ENCODE measurements around the gene PFDN6. TPM values are rescaled to one million over a fixed set of nuclear protein-coding genes. Genes with fewer than 3 reads are reported as not detected.

The PFDN6 gene
- total and polyA plus RNA-seq, 9 of the 15 experiments (the other 6 are each of a cell fraction or from before 2014, with no cell fraction given), result 6.8 to 475 (median 216) TPM

DNA sequence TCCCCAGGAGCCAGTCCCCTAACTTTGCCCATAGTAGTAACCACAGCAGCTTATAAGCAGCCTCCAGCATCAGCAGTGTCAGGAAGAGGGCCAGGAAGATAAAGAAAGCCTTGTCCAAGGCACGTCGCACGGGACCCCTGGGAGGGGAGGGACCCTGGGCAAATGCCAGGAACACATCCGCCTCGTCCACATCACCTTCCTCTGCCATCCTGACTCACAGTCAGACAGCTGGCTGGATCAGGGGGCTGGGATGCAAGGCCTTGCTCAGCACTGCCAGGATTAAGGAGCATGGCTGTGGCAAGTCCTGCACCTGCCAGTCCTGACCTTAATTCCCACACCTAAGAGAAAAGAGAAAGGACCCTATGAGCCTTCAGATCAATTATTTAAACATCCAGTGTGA lies 39.7 kb downstream of the PFDN6 start (continued):
- TF ChIP-seq, protein P1, sequence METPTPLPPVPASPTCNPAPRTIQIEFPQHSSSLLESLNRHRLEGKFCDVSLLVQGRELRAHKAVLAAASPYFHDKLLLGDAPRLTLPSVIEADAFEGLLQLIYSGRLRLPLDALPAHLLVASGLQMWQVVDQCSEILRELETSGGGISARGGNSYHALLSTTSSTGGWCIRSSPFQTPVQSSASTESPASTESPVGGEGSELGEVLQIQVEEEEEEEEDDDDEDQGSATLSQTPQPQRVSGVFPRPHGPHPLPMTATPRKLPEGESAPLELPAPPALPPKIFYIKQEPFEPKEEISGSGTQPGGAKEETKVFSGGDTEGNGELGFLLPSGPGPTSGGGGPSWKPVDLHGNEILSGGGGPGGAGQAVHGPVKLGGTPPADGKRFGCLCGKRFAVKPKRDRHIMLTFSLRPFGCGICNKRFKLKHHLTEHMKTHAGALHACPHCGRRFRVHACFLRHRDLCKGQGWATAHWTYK (CRISPR knock-in tag; IDR thresholded peaks at IDR 0.05), result no peak
- TF ChIP-seq NCOA4 (IDR thresholded peaks at IDR 0.05; ENCODE audit: partially characterized antibody) (no peak), ZNF121 (CRISPR knock-in tag; conservative IDR thresholded peaks at IDR 0.05) (no peak), POLR2AphosphoS5 (IDR thresholded peaks at IDR 0.05; ENCODE audit: control insufficient read depth, insufficient read depth, low read depth, low read length) (no peak), ZNF165 (CRISPR knock-in tag; IDR thresholded peaks at IDR 0.05; ENCODE audit: borderline replicate concordance) (no peak), ESRRB (CRISPR knock-in tag; IDR thresholded peaks at IDR 0.05; ENCODE audit: borderline replicate concordance) (no peak)
- TF ChIP-seq, protein P2, sequence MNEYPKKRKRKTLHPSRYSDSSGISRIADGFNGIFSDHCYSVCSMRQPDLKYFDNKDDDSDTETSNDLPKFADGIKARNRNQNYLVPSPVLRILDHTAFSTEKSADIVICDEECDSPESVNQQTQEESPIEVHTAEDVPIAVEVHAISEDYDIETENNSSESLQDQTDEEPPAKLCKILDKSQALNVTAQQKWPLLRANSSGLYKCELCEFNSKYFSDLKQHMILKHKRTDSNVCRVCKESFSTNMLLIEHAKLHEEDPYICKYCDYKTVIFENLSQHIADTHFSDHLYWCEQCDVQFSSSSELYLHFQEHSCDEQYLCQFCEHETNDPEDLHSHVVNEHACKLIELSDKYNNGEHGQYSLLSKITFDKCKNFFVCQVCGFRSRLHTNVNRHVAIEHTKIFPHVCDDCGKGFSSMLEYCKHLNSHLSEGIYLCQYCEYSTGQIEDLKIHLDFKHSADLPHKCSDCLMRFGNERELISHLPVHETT (CRISPR knock-in tag; conservative IDR thresholded peaks at IDR 0.05 in 1 of 2, IDR thresholded peaks at IDR 0.05 in 1 of 2), result no peak
- TF ChIP-seq, protein P3, sequence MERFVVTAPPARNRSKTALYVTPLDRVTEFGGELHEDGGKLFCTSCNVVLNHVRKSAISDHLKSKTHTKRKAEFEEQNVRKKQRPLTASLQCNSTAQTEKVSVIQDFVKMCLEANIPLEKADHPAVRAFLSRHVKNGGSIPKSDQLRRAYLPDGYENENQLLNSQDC (CRISPR knock-in tag; IDR thresholded peaks at IDR 0.05), result no peak

Data from K562 (cell line).